Measurements from ENCODE around the gene ATP11B.

ATP11B gene

GRCh38 chr3:182959474-182960350, 166.4 kb downstream of the ATP11B start:
- DNase-seq = no peak

- DNase-seq = no peak
Measured at GRCh38 chr3:182962166-182962565, 168.9 kb downstream of the ATP11B start.

DNA sequence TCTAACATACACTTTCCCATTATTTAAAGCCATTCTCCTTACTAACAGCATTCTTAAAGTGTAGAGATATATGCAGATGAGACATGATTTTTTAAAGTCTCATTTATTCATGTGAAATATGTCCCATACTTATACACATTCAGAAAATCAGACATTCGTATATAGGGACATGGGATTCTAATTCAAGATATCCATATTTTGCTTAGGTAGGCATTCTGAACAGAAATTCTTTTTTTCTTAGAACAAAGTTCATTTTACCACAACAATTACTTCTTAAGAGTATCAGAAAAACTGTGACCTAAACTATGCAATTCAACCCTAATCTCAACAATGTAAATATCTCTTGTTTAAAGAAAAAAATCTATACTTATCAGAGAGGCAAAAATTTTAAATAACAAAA, 170.9 kb downstream of the ATP11B start:
- no peak for DNase-seq

GRCh38 chr3:182965861-182966366, 172.6 kb downstream of the ATP11B start:
- no peak for DNase-seq

- no peak for DNase-seq
Measured at GRCh38 chr3:182967218-182968204, 174.2 kb downstream of the ATP11B start.

DNA sequence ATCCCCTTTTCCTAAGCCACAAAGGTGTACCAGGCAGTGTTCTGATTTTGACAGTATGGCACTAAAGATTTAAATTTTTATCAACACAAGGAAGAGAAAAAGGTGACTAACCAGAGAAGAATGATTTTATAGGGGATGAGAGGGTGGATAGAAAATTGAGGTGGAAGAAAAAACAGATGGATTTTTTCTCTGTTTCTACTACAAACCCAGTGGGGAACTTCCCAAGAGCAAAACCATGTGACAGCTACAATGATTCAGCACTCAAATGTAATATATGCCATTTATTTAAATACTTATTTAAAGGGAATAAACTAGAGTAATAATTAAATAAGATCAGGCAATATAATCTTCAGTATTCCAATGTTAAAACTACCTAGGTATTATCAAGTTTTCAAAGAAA, 176.0 kb downstream of the ATP11B start:
- DNase-seq = no peak

DNA sequence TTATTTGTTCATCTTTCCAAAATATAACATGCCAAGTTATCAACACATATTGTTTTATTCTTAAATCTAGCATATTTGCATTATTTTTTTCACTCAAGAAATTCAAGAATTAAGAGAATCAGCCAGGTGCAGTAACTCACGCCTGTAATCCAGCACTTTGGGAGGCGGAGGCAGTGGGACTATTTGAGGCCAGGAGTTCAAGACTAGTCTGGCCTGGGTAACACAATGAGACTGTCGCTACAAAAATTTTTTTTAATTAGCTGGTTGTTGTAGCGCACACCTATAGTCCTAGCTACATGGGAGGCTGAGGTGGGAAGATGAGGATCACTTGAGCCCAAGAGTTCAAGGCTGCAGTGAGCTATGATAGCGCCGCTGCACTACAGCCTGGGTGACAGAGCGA, 176.5 kb downstream of the ATP11B start:
- no peak for DNase-seq

- no peak for DNase-seq
Measured at GRCh38 chr3:182970811-182971418, 177.6 kb downstream of the ATP11B start.
